Keratinocyte (primary cell): Measurements from ENCODE around the gene FRMD4B.

ENCODE experiments used
- EZH2 ChIP-seq: IDR thresholded peaks from one replicate; pipeline ENCODE4 v1.6.1; 2012; ENCODE audit warnings: inconsistent platforms, mild to moderate bottlenecking, low read length, moderate library complexity
- TF ChIP-seq, protein P1 (sequence below), 3 experiments: IDR thresholded peaks in 1 of 3; conservative IDR thresholded peaks in 1 of 3; optimal IDR thresholded peaks in 1 of 3; 2 replicates in 2 of 3; 3 replicates in 1 of 3; pipeline versions ENCODE3 to v1.5.1; 2011; ENCODE audit warnings: low read length in 3 of 3, mild to moderate bottlenecking in 3 of 3, moderate library complexity in 2 of 3, control low read depth in 1 of 3, inconsistent platforms in 1 of 3; ENCODE audit not compliant: insufficient read depth in 2 of 3; ENCODE audit errors: extremely low read depth in 1 of 3

DNA sequence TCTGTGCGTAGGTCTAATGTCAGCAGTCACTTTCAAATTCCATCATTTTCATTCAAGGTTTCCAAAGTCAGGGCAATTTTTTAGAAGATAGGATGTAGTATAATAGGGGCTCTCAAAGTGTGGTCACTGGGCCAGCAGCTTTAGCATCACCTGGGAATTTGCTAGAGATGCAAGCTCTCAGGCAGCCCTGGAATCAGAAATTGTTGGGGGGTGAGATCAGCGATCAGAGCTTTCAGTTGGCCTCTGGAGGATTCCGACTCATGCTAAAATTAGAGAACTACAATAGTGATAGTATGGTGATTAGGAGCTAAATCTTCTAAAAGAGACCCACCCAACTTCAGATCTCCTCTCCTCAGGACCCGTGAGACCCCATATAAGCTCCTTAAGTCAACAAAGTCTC, 2.4 kb upstream of the FRMD4B start:
- TF ChIP-seq EZH2: no peak
- TF ChIP-seq, protein P1, sequence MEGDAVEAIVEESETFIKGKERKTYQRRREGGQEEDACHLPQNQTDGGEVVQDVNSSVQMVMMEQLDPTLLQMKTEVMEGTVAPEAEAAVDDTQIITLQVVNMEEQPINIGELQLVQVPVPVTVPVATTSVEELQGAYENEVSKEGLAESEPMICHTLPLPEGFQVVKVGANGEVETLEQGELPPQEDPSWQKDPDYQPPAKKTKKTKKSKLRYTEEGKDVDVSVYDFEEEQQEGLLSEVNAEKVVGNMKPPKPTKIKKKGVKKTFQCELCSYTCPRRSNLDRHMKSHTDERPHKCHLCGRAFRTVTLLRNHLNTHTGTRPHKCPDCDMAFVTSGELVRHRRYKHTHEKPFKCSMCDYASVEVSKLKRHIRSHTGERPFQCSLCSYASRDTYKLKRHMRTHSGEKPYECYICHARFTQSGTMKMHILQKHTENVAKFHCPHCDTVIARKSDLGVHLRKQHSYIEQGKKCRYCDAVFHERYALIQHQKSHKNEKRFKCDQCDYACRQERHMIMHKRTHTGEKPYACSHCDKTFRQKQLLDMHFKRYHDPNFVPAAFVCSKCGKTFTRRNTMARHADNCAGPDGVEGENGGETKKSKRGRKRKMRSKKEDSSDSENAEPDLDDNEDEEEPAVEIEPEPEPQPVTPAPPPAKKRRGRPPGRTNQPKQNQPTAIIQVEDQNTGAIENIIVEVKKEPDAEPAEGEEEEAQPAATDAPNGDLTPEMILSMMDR (optimal IDR thresholded peaks at IDR 0.05 in 1 of 3, IDR thresholded peaks at IDR 0.05 in 1 of 3, conservative IDR thresholded peaks at IDR 0.05 in 1 of 3; ENCODE audit: extremely low read depth in 1 of 3, insufficient read depth in 2 of 3, low read length in 3 of 3): no peak
